Peyer's patch (tissue), 4 donors: ENCODE measurements around the gene PPP2R5C.

Experiments used
- POLR2A ChIP-seq, 2 donors: fragments of 450-650 bp; IDR thresholded peaks; one replicate each; pipeline ENCODE4 v1.5.1; 2017; ENCODE audit warnings: antibody characterized with exemption in 2 of 2, mild to moderate bottlenecking in 2 of 2, moderate library complexity in 2 of 2
- TF ChIP-seq, protein P1 (sequence below), 6 experiments: fragments of 450-650 bp in 4 of 6; fragments of 200-600 bp in 2 of 6; sonication (generic) in 1 of 6; IDR thresholded peaks; one replicate each; pipeline ENCODE4 v1.5.1; 2017 to 2019; ENCODE audit warnings: antibody characterized with exemption in 6 of 6, mild to moderate bottlenecking in 3 of 6, moderate library complexity in 1 of 6

DNA sequence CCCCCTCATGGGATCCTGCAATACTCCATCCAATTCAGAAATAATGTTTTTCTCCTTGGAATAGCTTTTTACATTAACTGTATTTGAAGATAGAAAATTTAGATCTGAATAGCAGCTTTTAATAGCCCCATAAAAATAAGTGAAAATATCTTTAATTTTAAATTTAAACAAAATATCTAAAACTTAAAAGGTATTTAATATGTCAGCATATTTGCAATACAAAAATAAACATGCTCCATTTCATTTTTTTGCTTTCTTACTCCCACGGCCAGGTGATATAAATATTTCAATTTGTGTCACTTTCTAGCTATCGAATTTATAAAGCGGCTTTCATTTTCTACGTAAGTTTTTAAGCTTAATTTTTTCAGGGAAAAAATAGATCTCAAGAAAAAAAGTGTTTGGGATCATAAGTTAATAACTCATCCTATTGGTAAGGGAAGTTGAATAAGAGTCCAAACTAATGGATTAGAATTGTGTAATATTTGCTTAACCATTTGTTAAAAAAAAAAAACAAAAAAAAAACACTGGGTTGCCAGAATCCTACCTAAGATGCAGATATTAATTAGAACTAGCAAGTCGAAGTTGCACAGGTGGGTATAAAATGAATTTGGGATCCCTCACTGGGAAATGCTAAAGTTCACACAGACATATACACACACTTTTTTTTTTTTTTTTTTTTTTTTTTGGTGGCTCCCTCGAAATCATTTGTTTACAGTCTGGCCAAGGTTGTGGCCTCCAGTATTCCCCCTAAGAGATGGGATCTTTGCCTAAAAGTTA is 47.6 kb downstream of the PPP2R5C start:
- TF ChIP-seq, protein P1, sequence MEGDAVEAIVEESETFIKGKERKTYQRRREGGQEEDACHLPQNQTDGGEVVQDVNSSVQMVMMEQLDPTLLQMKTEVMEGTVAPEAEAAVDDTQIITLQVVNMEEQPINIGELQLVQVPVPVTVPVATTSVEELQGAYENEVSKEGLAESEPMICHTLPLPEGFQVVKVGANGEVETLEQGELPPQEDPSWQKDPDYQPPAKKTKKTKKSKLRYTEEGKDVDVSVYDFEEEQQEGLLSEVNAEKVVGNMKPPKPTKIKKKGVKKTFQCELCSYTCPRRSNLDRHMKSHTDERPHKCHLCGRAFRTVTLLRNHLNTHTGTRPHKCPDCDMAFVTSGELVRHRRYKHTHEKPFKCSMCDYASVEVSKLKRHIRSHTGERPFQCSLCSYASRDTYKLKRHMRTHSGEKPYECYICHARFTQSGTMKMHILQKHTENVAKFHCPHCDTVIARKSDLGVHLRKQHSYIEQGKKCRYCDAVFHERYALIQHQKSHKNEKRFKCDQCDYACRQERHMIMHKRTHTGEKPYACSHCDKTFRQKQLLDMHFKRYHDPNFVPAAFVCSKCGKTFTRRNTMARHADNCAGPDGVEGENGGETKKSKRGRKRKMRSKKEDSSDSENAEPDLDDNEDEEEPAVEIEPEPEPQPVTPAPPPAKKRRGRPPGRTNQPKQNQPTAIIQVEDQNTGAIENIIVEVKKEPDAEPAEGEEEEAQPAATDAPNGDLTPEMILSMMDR (IDR thresholded peaks at IDR 0.05) = no peak
- TF ChIP-seq POLR2A (IDR thresholded peaks at IDR 0.05) = no peak
